NB4 (cell line): ENCODE data around the gene ATRAID.
"Not testable (repeated sequence)": the region's sequence is repeated elsewhere in the genome, so short reads cannot be mapped to it uniquely, and the experiment has no call there.

Source experiments
- DNase-seq: peaks from one replicate; pipeline ENCODE4 v3.0.0; 2010; ENCODE audit warnings: low read depth
- H3K4me3 ChIP-seq: one replicate; pipeline ENCODE4 v1.5.1; 2011; ENCODE audit warnings: mild to moderate bottlenecking, low read depth, low read length, moderate library complexity
- CTCF ChIP-seq: IDR thresholded peaks from one replicate; pipeline ENCODE4 v1.5.1; 2012; ENCODE audit warnings: low read depth, low read length
- MYC ChIP-seq: IDR thresholded peaks from 2 replicates; pipeline ENCODE4 v1.6.1; 2011; ENCODE audit warnings: low read depth, low read length
- POLR2A ChIP-seq: IDR thresholded peaks from 2 replicates; pipeline ENCODE4 v1.6.1; 2011; ENCODE audit warnings: mild to moderate bottlenecking; ENCODE audit not compliant: insufficient read length; ENCODE audit errors: extremely low read depth
- TF ChIP-seq, protein P1 (sequence below): IDR thresholded peaks from 2 replicates; pipeline ENCODE4 v1.6.1; 2011; ENCODE audit warnings: low read depth, low read length

ATRAID gene

DNA sequence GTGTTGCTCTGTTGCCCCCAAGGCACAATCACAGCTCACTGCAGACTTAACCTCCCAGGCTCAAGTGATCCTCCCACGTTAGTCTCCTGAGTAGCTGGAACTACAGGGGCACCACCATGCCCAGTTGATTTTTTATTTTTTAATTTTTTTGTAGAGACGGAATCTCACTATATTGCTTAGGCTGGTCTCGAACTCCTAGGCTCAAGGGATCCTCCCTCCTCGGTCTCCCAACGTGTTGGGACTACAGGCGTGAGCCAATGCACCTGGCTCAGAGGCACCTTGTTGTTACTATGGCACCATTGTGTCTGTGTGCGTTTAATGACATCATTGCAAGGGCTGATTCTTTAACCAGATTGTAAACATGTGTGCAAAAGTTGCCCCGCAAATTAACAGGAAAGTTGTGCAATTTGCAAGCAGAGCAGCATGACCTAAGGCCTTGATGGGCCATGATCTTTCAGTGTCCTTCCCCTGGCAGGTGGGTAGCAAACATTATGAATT lies 40.4 kb upstream of the ATRAID start:
- DNase-seq, result no peak
- TF ChIP-seq CTCF, result no peak
- TF ChIP-seq POLR2A, result no peak
- TF ChIP-seq, protein P1, sequence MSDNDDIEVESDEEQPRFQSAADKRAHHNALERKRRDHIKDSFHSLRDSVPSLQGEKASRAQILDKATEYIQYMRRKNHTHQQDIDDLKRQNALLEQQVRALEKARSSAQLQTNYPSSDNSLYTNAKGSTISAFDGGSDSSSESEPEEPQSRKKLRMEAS, result no peak
- no peak for TF ChIP-seq MYC
- no peak overlapping the region for H3K4me3 ChIP-seq

DNA sequence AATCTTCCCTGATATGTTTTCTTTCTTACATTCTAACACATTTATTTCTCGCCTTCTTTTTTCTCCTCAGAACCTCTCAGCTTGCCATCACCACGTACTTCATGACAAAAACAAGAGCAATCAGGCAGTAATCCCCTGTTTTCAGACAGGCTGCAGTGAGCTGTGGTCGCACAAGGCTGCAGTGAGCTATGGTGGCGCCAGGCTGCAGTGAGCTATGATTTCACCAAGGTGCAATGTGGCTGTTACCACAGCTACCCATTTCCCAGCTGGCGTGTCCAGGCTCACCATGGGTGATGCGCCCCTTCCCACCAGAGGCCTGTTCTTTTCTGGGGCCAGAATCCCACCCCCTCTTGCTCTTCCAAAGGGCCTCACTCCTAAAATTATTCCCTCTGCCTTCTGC lies 37.2 kb upstream of the ATRAID start:
- TF ChIP-seq, protein P1, result no peak
- TF ChIP-seq CTCF, result no peak
- no peak for TF ChIP-seq MYC
- no peak for TF ChIP-seq POLR2A
- no peak overlapping the region for H3K4me3 ChIP-seq
- DNase-seq, result no peak

DNA sequence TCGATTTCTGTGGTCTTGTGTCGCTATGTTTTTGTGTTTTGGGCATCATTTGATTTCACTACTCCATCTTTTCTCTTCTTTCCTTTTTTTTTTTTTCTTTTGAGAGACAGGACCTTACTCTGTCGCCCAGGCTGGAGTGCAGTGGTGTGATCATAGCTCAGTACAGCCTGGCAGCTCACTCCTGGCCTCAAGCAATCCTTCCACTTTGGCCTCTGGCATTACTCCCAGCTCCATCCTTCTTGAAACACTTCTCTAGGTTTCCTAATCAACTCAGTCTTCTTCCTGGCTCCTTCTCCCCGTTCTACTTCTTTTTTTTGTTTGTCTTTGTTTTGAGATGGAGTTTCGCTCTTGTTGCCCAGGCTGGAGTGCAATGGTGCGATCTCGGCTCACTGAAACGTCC lies 36.5 kb upstream of the ATRAID start:
- DNase-seq, result no peak
- H3K4me3 ChIP-seq, result no peak overlapping the region
- TF ChIP-seq POLR2A, result no peak

- DNase-seq, H3K4me3 ChIP-seq: not testable (repeated sequence)
These were observed 36.1 kb upstream of the ATRAID start for GRCh38 chr2:27175781-27176180.

DNA sequence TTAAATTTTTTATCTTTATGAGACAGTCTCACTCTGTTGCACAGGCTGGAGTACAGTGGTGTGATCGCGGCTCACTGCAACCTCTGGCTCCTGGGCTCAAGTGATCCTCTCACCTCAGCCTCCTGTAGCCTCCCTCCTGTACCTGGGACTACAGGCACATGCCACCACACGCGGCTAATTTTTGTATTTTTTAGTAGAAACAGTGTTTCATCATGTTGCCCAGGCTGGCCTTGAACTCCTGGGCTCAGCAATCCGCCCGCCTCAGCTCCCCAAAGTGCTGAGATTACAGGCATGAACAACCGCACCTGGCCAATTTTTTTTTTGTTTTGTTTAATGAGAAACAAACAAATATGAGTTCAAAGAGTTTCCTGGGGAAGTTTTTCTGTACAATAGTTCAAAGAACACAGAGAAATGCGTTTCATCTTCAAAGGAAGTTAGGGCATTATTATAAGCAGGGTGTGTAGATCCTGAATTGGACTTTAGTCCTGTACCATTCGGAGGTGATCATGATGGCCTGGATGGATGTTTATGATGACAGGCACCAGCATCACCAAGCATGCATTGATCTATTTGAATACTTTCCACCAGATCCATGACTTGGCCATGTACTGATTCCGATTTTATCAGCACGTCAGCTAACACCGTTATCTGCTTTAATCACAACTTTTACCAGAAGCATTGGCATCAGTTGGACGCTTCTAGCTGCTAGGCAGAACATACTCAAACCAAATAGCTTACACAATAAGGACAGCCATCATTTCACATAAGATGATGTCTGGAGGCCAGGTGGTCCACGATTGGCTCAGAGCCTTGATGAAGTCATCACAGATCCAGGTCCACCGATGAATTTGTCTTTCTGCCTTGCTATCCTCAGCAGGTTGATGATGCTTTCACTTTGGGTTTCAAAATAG lies 34.1 kb upstream of the ATRAID start:
- no peak overlapping the region for H3K4me3 ChIP-seq
- TF ChIP-seq, protein P1, result no peak
- TF ChIP-seq CTCF, result no peak
- no peak for TF ChIP-seq POLR2A
- DNase-seq, result no peak

GRCh38 chr2:27178469-27178868 lies 33.4 kb upstream of the ATRAID start:
- no peak for TF ChIP-seq MYC
- no peak for TF ChIP-seq POLR2A
- TF ChIP-seq, protein P1, result no peak
- no peak for TF ChIP-seq CTCF
- DNase-seq, result no peak
- no peak overlapping the region for H3K4me3 ChIP-seq

- TF ChIP-seq CTCF (no peak), MYC (no peak), POLR2A (no peak)
- TF ChIP-seq, protein P1, result no peak
- H3K4me3 ChIP-seq, result no peak overlapping the region
- no peak for DNase-seq
These were observed 32.4 kb upstream of the ATRAID start for GRCh38 chr2:27179344-27180000.
